PC-3 (cell line): Measurements from ENCODE around the gene TMEM108. TPM values are rescaled to one million over a fixed set of nuclear protein-coding genes. Genes with fewer than 3 reads are reported as not detected.

Experiments
- ATAC-seq: fragments of 200-7000 bp; cut with Tn5 transposase; 2 replicates; pipeline ENCODE4 v1.9.1; 2020; ENCODE audit warnings: mild to moderate bottlenecking, moderate library complexity
- BruUV-seq: library from RNA; stranded (reverse); fragments of 400-500 nt; replicated peaks from 2 replicates; lab custom pipeline; 2021; lab: Mats Ljungman, UMichigan
- CTCF ChIA-PET: fragments of 300-600 bp; sonication (Branson Sonifier 250); formaldehyde crosslinking; loops from one replicate; lab custom pipeline; 2022; ENCODE audit warnings: antibody characterized with exemption; lab: Charles Lee
- POLR2A ChIA-PET: fragments of 300-600 bp; sonication (Branson Sonifier 250); formaldehyde crosslinking; loops from one replicate; lab custom pipeline; 2022; ENCODE audit warnings: antibody characterized with exemption; ENCODE audit not compliant: unreplicated experiment; lab: Charles Lee
- DNase-seq: peaks from one replicate; pipeline ENCODE4 v3.0.0-alpha.2; 2015
- H2AFZ ChIP-seq: fragments of 300-600 bp; sonication (generic); 2 replicates; pipeline ENCODE4 v1.6.0; 2016; ENCODE audit warnings: antibody characterized with exemption, low read length
- H3F3A ChIP-seq: fragments of 300-600 bp; sonication (generic); one replicate; pipeline ENCODE4 v1.6.0; 2017; ENCODE audit warnings: antibody characterized with exemption, low read length, control low read depth, mild to moderate bottlenecking; ENCODE audit not compliant: unreplicated experiment
- H3K27ac ChIP-seq: fragments of 300-600 bp; sonication (generic); 2 replicates; pipeline ENCODE4 v1.5.1; 2016; ENCODE audit warnings: mild to moderate bottlenecking, low read length
- H3K27me3 ChIP-seq: fragments of 300-600 bp; sonication (generic); 2 replicates; pipeline ENCODE4 v1.6.1; 2016; ENCODE audit warnings: low read length, mixed read lengths
- H3K36me3 ChIP-seq: fragments of 300-600 bp; sonication (generic); 2 replicates; pipeline ENCODE4 v1.6.1; 2016; ENCODE audit warnings: low read depth, mixed run types, low read length, mixed read lengths
- H3K4me1 ChIP-seq: fragments of 300-600 bp; sonication (generic); 2 replicates; pipeline ENCODE4 v1.5.1; 2016; ENCODE audit warnings: low read length; ENCODE audit not compliant: insufficient read depth
- H3K4me2 ChIP-seq: fragments of 300-600 bp; sonication (generic); 2 replicates; pipeline ENCODE4 v1.6.0; 2016; ENCODE audit warnings: low read length
- H3K4me3 ChIP-seq: fragments of 300-600 bp; sonication (generic); 2 replicates; pipeline ENCODE4 v1.5.1; 2016; ENCODE audit warnings: mild to moderate bottlenecking, low read length, mixed read lengths
- H3K79me2 ChIP-seq: fragments of 300-600 bp; sonication (generic); 2 replicates; pipeline ENCODE4 v1.6.1; 2017; ENCODE audit warnings: low read length, mixed read lengths
- H3K9ac ChIP-seq: fragments of 300-600 bp; sonication (generic); 2 replicates; pipeline ENCODE4 v1.6.0; 2016; ENCODE audit warnings: mild to moderate bottlenecking, low read length
- H3K9me2 ChIP-seq: fragments of 300-600 bp; sonication (generic); replicated peaks from 2 replicates; pipeline ENCODE4 v1.6.1; 2016; ENCODE audit warnings: mixed run types, low read length, mixed read lengths
- H3K9me3 ChIP-seq: fragments of 300-600 bp; sonication (generic); 2 replicates; pipeline ENCODE4 v1.6.1; 2016; ENCODE audit warnings: low read length, mixed read lengths
- H4K20me1 ChIP-seq: fragments of 300-600 bp; sonication (generic); 2 replicates; pipeline ENCODE4 v1.6.1; 2016; ENCODE audit warnings: low read length, mixed read lengths
- CTCF ChIP-seq: fragments of 300-600 bp; sonication (generic); conservative IDR thresholded peaks from 2 replicates; pipeline ENCODE4 v1.5.1; 2017; ENCODE audit warnings: antibody characterized with exemption, low read depth, mild to moderate bottlenecking, low read length
- EZH2 ChIP-seq: fragments of 300-600 bp; sonication (generic); IDR thresholded peaks from one replicate; pipeline ENCODE4 v1.6.1; 2017; ENCODE audit warnings: antibody characterized with exemption, mild to moderate bottlenecking, low read length; ENCODE audit not compliant: unreplicated experiment
- EZH2phosphoT487 ChIP-seq: fragments of 300-600 bp; sonication (generic); IDR thresholded peaks from 2 replicates; pipeline ENCODE4 v1.6.1; 2018; ENCODE audit warnings: mild to moderate bottlenecking, antibody characterized with exemption, low read length, borderline replicate concordance
- intact Hi-C: fragments of 100-400 bp; cut with micrococcal nuclease; formaldehyde crosslinking; loops from 2 replicates; pipeline ENCODE4 v1.9.0; 2023
- total RNA-seq: library from RNA; depleted of rRNA; stranded (reverse); fragments of >200 nt; gene quantifications from 2 replicates; pipeline ENCODE4 v1.2.3, GENCODE V29; 2014

TMEM108 gene
- total RNA-seq, 1 experiment from 2014 or later, result not detected

- no peak for ATAC-seq
- CTCF ChIA-PET, result interaction anchor here (0.7 kb wide), 1 partner anchor 67 kb away, joined by 3 read pairs; no protein-coding TSS in a partner anchor
These were observed 387.0 kb downstream of the TMEM108 start for GRCh38 chr3:133424937-133425869.

GRCh38 chr3:133425898-133426297 is 387.7 kb downstream of the TMEM108 start:
- no peak for TF ChIP-seq EZH2
- no peak for TF ChIP-seq EZH2phosphoT487
- TF ChIP-seq CTCF, result no peak
- Histone ChIP-seq H3K27ac (no peak overlapping the region), H3K4me2 (no peak overlapping the region), H3K4me1 (no peaks in the 10 kb centered on the region), H3K27me3 (no peaks in the 10 kb centered on the region), H3K9ac (no peak overlapping the region), H3F3A (no peaks in the 10 kb centered on the region), H3K9me3 (no peaks in the 10 kb centered on the region), H2AFZ (no peak overlapping the region), H3K36me3 (no peaks in the 10 kb centered on the region), H3K9me2 (no peaks in the 10 kb centered on the region), H4K20me1 (no peaks in the 10 kb centered on the region), H3K79me2 (no peaks in the 10 kb centered on the region), H3K4me3 (no peak overlapping the region)
- ATAC-seq (no peak), DNase-seq (no peak)
- intact Hi-C loops, result no loop called here
- ChIA-PET POLR2A (interaction anchor here (0.5 kb wide), 1 partner anchor 78 kb away, joined by 3 read pairs; no protein-coding TSS in a partner anchor), CTCF (interaction anchor here (0.7 kb wide), 1 partner anchor 66 kb away, joined by 3 read pairs; no protein-coding TSS in a partner anchor)
- BruUV-seq, result no TSS peak

More at GRCh38 chr3:133424937-133425869, 387.0 kb downstream of the TMEM108 start:
- DNase-seq, result no peak
- Histone ChIP-seq H3K27me3 (no peaks in the 10 kb centered on the region), H3K4me3 (no peak overlapping the region), H3K4me2 (no peak overlapping the region), H4K20me1 (no peaks in the 10 kb centered on the region), H3K36me3 (no peaks in the 10 kb centered on the region), H3K79me2 (no peaks in the 10 kb centered on the region), H3K9me2 (no peaks in the 10 kb centered on the region), H3K4me1 (no peaks in the 10 kb centered on the region), H3K9ac (no peak overlapping the region), H3K9me3 (no peaks in the 10 kb centered on the region), H3K27ac (no peak overlapping the region), H2AFZ (no peak overlapping the region), H3F3A (no peaks in the 10 kb centered on the region)
- no peak for TF ChIP-seq EZH2phosphoT487
- no peak for TF ChIP-seq EZH2
- no peak for TF ChIP-seq CTCF
- no TSS peak for BruUV-seq
- intact Hi-C loops, result no loop called here
- POLR2A ChIA-PET, result no interaction called here
